Measurements from ENCODE around the gene TMED3.

The TMED3 gene

GRCh38 chr15:79299126-79299840 is 11.6 kb upstream of the TMED3 start:
- TF ChIP-seq RAD21 (IDR thresholded peaks at IDR 0.05; ENCODE audit: low read depth) (no peak), MAX (IDR thresholded peaks at IDR 0.05) (no peak), TCF12 (IDR thresholded peaks at IDR 0.05; ENCODE audit: low read depth) (no peak), FOXM1 (IDR thresholded peaks at IDR 0.05; ENCODE audit: borderline replicate concordance, low read depth) (no peak), NFIC (IDR thresholded peaks at IDR 0.05) (no peak), CREB1 (IDR thresholded peaks at IDR 0.05; ENCODE audit: low read depth) (no peak), ZBTB7A (IDR thresholded peaks at IDR 0.05; ENCODE audit: low read depth) (no peak), TAF1 (IDR thresholded peaks at IDR 0.05; ENCODE audit: low read depth) (no peak), USF1 (IDR thresholded peaks at IDR 0.05) (no peak), EGR1 (IDR thresholded peaks at IDR 0.05) (no peak), CEBPB (IDR thresholded peaks at IDR 0.05) (no peak), EP300 (IDR thresholded peaks at IDR 0.05; ENCODE audit: borderline replicate concordance) (no peak), YY1 (IDR thresholded peaks at IDR 0.05; ENCODE audit: low read depth) (no peak), TEAD4 (IDR thresholded peaks at IDR 0.05) (no peak)
- TF ChIP-seq, protein P1, sequence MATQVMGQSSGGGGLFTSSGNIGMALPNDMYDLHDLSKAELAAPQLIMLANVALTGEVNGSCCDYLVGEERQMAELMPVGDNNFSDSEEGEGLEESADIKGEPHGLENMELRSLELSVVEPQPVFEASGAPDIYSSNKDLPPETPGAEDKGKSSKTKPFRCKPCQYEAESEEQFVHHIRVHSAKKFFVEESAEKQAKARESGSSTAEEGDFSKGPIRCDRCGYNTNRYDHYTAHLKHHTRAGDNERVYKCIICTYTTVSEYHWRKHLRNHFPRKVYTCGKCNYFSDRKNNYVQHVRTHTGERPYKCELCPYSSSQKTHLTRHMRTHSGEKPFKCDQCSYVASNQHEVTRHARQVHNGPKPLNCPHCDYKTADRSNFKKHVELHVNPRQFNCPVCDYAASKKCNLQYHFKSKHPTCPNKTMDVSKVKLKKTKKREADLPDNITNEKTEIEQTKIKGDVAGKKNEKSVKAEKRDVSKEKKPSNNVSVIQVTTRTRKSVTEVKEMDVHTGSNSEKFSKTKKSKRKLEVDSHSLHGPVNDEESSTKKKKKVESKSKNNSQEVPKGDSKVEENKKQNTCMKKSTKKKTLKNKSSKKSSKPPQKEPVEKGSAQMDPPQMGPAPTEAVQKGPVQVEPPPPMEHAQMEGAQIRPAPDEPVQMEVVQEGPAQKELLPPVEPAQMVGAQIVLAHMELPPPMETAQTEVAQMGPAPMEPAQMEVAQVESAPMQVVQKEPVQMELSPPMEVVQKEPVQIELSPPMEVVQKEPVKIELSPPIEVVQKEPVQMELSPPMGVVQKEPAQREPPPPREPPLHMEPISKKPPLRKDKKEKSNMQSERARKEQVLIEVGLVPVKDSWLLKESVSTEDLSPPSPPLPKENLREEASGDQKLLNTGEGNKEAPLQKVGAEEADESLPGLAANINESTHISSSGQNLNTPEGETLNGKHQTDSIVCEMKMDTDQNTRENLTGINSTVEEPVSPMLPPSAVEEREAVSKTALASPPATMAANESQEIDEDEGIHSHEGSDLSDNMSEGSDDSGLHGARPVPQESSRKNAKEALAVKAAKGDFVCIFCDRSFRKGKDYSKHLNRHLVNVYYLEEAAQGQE (IDR thresholded peaks at IDR 0.05; ENCODE audit: low read depth), result no peak

GRCh38 chr15:79299841-79300235 is 11.1 kb upstream of the TMED3 start:
- no peak for TF ChIP-seq RAD21 (IDR thresholded peaks at IDR 0.05; ENCODE audit: low read depth)
- TF ChIP-seq FOXM1 (IDR thresholded peaks at IDR 0.05; ENCODE audit: borderline replicate concordance, low read depth), result no peak
- no peak for TF ChIP-seq TAF1 (IDR thresholded peaks at IDR 0.05; ENCODE audit: low read depth)
- no peak for TF ChIP-seq YY1 (IDR thresholded peaks at IDR 0.05; ENCODE audit: low read depth)
- no peak for TF ChIP-seq TCF12 (IDR thresholded peaks at IDR 0.05; ENCODE audit: low read depth)
- no peak for TF ChIP-seq CREB1 (IDR thresholded peaks at IDR 0.05; ENCODE audit: low read depth)
- no peak for TF ChIP-seq EP300 (IDR thresholded peaks at IDR 0.05; ENCODE audit: borderline replicate concordance)
- TF ChIP-seq ZBTB7A (IDR thresholded peaks at IDR 0.05; ENCODE audit: low read depth), result no peak
- TF ChIP-seq MAX (IDR thresholded peaks at IDR 0.05), result no peak
- no peak for TF ChIP-seq EGR1 (IDR thresholded peaks at IDR 0.05)
- TF ChIP-seq, protein P1 (IDR thresholded peaks at IDR 0.05; ENCODE audit: low read depth), result no peak
- no peak for TF ChIP-seq CEBPB (IDR thresholded peaks at IDR 0.05)
- no peak for TF ChIP-seq TEAD4 (IDR thresholded peaks at IDR 0.05)
- TF ChIP-seq NFIC (IDR thresholded peaks at IDR 0.05), result no peak
- no peak for TF ChIP-seq USF1 (IDR thresholded peaks at IDR 0.05)

- TF ChIP-seq CEBPB (IDR thresholded peaks at IDR 0.05) (no peak), TEAD4 (IDR thresholded peaks at IDR 0.05) (no peak), FOXM1 (IDR thresholded peaks at IDR 0.05; ENCODE audit: borderline replicate concordance, low read depth) (no peak), USF1 (IDR thresholded peaks at IDR 0.05) (no peak), ZBTB7A (IDR thresholded peaks at IDR 0.05; ENCODE audit: low read depth) (no peak), RAD21 (IDR thresholded peaks at IDR 0.05; ENCODE audit: low read depth) (no peak), TAF1 (IDR thresholded peaks at IDR 0.05; ENCODE audit: low read depth) (no peak), MAX (IDR thresholded peaks at IDR 0.05) (no peak), TCF12 (IDR thresholded peaks at IDR 0.05; ENCODE audit: low read depth) (no peak), NFIC (IDR thresholded peaks at IDR 0.05) (no peak), EGR1 (IDR thresholded peaks at IDR 0.05) (no peak), EP300 (IDR thresholded peaks at IDR 0.05; ENCODE audit: borderline replicate concordance) (no peak), YY1 (IDR thresholded peaks at IDR 0.05; ENCODE audit: low read depth) (no peak), CREB1 (IDR thresholded peaks at IDR 0.05; ENCODE audit: low read depth) (no peak)
- TF ChIP-seq, protein P1 (IDR thresholded peaks at IDR 0.05; ENCODE audit: low read depth), result no peak
Observed at GRCh38 chr15:79307251-79307650, 3.7 kb upstream of the TMED3 start.
